ENCODE data around the gene CREBZF.
"Not testable (repeated sequence)": the region's sequence is repeated elsewhere in the genome, so short reads cannot be mapped to it uniquely, and the experiment has no call there.

The CREBZF gene

GRCh38 chr11:85619499-85619898, 45.4 kb downstream of the CREBZF start:
- no peak for DNase-seq

- DNase-seq = not testable (repeated sequence)
These were observed 53.3 kb downstream of the CREBZF start for GRCh38 chr11:85611643-85612042.
